Lower leg skin (tissue), 4 donors: ENCODE measurements around the gene AK8. TPM values are rescaled to one million over a fixed set of nuclear protein-coding genes. Genes with fewer than 3 reads are reported as not detected.

Experiments
- DNase-seq, 2 donors: peaks; one replicate each; pipeline ENCODE4 v3.0.0-alpha.2; 2019; ENCODE audit warnings: low spot score in 2 of 2
- H3K4me3 ChIP-seq: fragments of 200-600 bp; sonication (generic); 2 replicates; pipeline ENCODE4 v1.5.1; 2017; ENCODE audit warnings: mild to moderate bottlenecking, low read depth; ENCODE audit not compliant: poor library complexity, severe bottlenecking
- CTCF ChIP-seq, 3 donors: fragments of 450-650 bp; IDR thresholded peaks; one replicate each; pipeline ENCODE4 v1.5.1; 2016; ENCODE audit warnings: antibody characterized with exemption in 3 of 3, mild to moderate bottlenecking in 3 of 3, moderate library complexity in 2 of 3
- POLR2A ChIP-seq, 2 donors: fragments of 450-650 bp; IDR thresholded peaks; one replicate each; pipeline ENCODE4 v1.6.1; 2016 to 2017; ENCODE audit warnings: antibody characterized with exemption in 2 of 2, mild to moderate bottlenecking in 1 of 2, moderate library complexity in 1 of 2
- WGBS, 2 donors: methylation state at CpG; one replicate each; pipeline ENCODE4 v1.1.5; 2018; 5-methylcytosine and 5-hydroxymethylcytosine counted together
- intact Hi-C: fragments of 100-400 bp; cut with DNase I; formaldehyde crosslinking; loops from one replicate; pipeline ENCODE4 v1.15.0; 2023; ENCODE audit warnings: low total_unique reads
- total RNA-seq, 4 donors: library from RNA; depleted of rRNA; stranded (reverse); fragments of >200 nt; gene quantifications; one replicate each; pipeline ENCODE4 v1.1.0, GENCODE V29; 2016

The AK8 gene
- total RNA-seq, 4 donors from 2014 or later: 1.4 to 5.5 (median 2.0) TPM

- intact Hi-C loops: no loop called here
- no peak overlapping the region for H3K4me3 ChIP-seq
- 68 to 83% methylated on average over 2 of the region's 2 CpGs for WGBS, 2 donors
- TF ChIP-seq POLR2A (IDR thresholded peaks at IDR 0.05) (no peak), CTCF (IDR thresholded peaks at IDR 0.05) (no peak)
- DNase-seq: no peak
Measured at GRCh38 chr9:132864277-132864676, 13.8 kb downstream of the AK8 start.

DNA sequence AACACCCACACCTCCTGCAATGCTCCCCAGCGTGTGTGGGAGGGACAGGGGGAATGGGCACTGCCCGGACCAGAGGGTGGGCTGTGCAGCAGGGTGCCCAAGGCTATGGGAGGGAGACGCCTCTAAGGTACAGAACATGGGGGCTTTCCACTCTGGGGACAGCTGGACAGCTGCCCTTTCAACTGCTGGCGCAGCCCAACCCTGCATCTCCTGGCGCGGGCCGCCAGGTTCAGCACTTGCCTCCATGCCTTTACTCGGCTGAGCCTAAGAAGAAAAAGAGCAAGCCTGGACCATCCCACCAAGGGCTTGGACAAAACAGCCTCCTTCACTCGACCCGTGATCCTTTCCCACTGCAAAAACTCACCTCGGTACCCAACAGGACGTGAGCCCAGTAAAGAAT lies 15.0 kb downstream of the AK8 start:
- WGBS, 2 donors: 84 to 90% methylated on average over 12 of the region's 12 CpGs
- TF ChIP-seq POLR2A (IDR thresholded peaks at IDR 0.05) (no peak), CTCF (IDR thresholded peaks at IDR 0.05) (no peak)
- DNase-seq: no peak
- no peak overlapping the region for H3K4me3 ChIP-seq
- intact Hi-C loops: no loop called here

DNA sequence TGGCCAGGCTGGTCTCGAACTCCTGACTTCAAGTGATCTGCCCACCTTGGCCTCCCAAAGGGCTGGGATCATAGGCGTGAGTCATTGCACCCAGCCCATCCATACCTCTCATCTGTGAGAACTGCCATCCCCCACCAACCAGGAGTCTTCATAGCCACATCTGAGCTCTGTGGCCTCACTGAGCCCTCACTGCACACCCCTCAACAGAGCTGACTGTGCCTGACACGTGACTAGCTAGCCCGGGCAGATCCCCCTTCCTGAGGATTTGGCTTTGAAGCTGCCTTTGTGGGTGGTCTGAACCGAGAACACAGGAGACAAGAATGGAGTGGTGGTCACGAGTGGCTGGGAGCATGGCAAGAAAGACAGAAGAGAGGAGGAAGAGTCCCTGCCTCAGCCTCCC lies 15.6 kb downstream of the AK8 start:
- no peak for TF ChIP-seq POLR2A (IDR thresholded peaks at IDR 0.05)
- TF ChIP-seq CTCF (IDR thresholded peaks at IDR 0.05): no peak
- 73 to 79% methylated on average over 6 of the region's 6 CpGs for WGBS, 2 donors
- H3K4me3 ChIP-seq: no peak overlapping the region
- intact Hi-C loops: no loop called here
- DNase-seq: no peak

DNA sequence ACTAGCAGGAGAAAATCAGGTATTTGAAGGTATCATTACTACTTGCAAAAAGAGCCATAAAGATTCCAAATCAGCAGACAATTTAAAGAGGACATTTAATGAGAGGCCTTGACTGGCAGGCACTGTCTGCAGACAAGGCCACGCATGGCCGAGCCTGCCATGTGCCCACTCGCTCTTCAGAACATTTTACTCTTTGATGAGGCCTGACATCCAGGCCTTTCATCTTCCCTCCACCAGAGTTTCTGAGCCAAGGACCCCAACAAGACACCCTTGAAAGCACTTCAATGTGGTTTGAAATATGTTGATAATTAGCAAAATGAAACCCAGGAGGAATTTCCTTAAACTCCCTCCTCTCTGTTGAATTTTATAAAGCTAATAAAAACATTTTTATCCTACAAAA lies 16.4 kb downstream of the AK8 start:
- 90 to 100% methylated on average over 3 of the region's 3 CpGs for WGBS, 2 donors
- no peak for DNase-seq
- H3K4me3 ChIP-seq: no peak overlapping the region
- intact Hi-C loops: no loop called here
- TF ChIP-seq CTCF (IDR thresholded peaks at IDR 0.05) (no peak), POLR2A (IDR thresholded peaks at IDR 0.05) (no peak)

DNA sequence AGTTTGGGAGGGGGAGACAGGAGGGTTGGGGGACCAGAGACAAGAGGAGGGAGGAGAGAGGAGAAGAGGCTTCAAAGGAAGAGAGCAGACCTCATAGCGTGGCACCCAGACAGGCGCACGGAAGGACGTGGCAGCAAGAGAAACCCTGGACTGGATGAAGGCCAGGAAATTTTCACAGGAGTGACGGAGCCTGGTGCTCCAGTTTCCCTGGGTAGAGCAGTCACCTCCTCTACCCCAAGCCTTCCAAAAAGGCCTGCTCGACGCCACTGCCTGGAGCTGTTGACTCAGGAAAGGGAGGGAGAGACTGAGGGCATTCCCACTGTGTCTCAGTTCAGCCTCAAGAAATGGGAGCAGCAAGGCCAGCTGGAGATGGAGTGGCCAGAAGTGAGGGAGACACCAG lies 19.3 kb downstream of the AK8 start:
- DNase-seq: no peak
- no peak overlapping the region for H3K4me3 ChIP-seq
- TF ChIP-seq POLR2A (IDR thresholded peaks at IDR 0.05): no peak
- no peak for TF ChIP-seq CTCF (IDR thresholded peaks at IDR 0.05)
- intact Hi-C loops: no loop called here
- WGBS, 2 donors: 39 to 45% methylated on average over 7 of the region's 7 CpGs

DNA sequence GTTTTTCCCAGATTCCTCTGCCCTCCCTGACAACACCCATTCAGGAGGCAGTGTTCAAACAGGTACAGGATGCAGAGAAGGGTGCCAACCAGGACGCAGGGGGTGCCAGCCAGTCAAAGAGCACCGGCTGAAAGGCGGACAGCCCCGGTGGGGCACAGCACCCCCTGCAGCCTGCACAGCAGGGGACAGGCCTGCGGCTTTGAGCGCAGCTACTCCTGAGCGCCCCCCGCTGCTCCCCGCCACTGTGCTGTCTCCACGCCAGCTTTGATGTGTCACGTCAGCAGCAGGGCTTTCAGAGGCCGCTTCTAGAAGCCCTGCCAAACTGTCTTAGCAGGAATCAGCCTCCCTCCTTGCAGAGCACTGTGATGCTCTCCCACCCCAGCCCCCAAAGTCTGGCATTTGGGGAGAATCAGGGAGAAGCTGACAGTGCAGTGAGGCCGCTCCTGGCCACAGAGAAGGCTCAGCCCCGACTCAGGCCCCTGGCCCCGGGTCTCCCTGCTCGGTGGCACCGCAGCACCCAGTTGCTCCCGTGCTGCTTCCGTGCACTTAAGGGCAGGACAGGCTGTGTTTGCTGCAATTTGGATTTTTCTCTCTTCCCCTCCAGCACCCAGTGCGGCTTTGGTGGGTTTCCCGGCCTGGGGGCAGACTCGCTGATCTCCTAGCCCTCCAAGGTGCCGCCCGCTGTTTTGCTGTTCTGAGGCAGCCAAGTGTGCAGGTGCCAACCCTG lies 20.3 kb downstream of the AK8 start:
- WGBS, 2 donors: 52 to 56% methylated on average over 16 to 24 of the region's 24 CpGs
- DNase-seq: no peak
- no peak overlapping the region for H3K4me3 ChIP-seq
- intact Hi-C loops: no loop called here
- TF ChIP-seq POLR2A (IDR thresholded peaks at IDR 0.05) (no peak), CTCF (IDR thresholded peaks at IDR 0.05) (no peak)
